Neural cell (in vitro differentiated cells): ENCODE results near the gene GNG4. TPM values are rescaled to one million over a fixed set of nuclear protein-coding genes. Genes with fewer than 3 reads are reported as not detected.

Experiments used
- H2AFZ ChIP-seq: fragments of 200-600, 300-800 bp; sonication (generic), shearing (Covaris generic); 2 replicates; pipeline ENCODE4 v1.6.0; 2014; ENCODE audit warnings: low read depth, mild to moderate bottlenecking, antibody characterized with exemption, low read length, moderate library complexity
- H3F3A ChIP-seq: fragments of 200-600 bp; shearing (Covaris generic); 2 replicates; pipeline ENCODE4 v1.6.1; 2016; ENCODE audit warnings: mild to moderate bottlenecking, moderate library complexity, mixed read lengths, antibody characterized with exemption, low read length; ENCODE audit not compliant: insufficient read depth, poor library complexity, severe bottlenecking
- H3K27ac ChIP-seq: fragments of 200-600, 300-800 bp; sonication (generic), shearing (Covaris generic); 2 replicates; pipeline ENCODE4 v1.5.1; 2014; ENCODE audit warnings: mild to moderate bottlenecking, low read length, moderate library complexity
- H3K27me3 ChIP-seq: fragments of 300-800, 200-600 bp; sonication (generic), shearing (Covaris generic); 2 replicates; pipeline ENCODE4 v1.6.0; 2014; ENCODE audit warnings: mild to moderate bottlenecking, low read depth, low read length, moderate library complexity; ENCODE audit not compliant: insufficient read depth
- H3K36me3 ChIP-seq: fragments of 300-800, 200-600 bp; sonication (generic), shearing (Covaris generic); 2 replicates; pipeline ENCODE4 v1.5.1; 2014; ENCODE audit warnings: mild to moderate bottlenecking, antibody characterized with exemption, low read length, moderate library complexity; ENCODE audit not compliant: insufficient read depth
- H3K4me2 ChIP-seq: fragments of 300-800, 200-600 bp; sonication (generic), shearing (Covaris generic); 2 replicates; pipeline ENCODE4 v1.6.0; 2014; ENCODE audit warnings: mild to moderate bottlenecking, low read length
- H3K4me3 ChIP-seq: fragments of 300-800, 200-600 bp; sonication (generic), shearing (Covaris generic); 2 replicates; pipeline ENCODE4 v1.5.1; 2014; ENCODE audit warnings: mild to moderate bottlenecking, low read length, moderate library complexity
- H3K79me2 ChIP-seq: fragments of 200-600 bp; shearing (Covaris generic); replicated peaks from 2 replicates; pipeline ENCODE4 v1.6.0; 2014; ENCODE audit warnings: mild to moderate bottlenecking, low read length, moderate library complexity; ENCODE audit not compliant: insufficient read depth
- H3K9ac ChIP-seq: fragments of 300-800, 200-600 bp; sonication (generic), shearing (Covaris generic); 2 replicates; pipeline ENCODE4 v1.6.1; 2016; ENCODE audit warnings: mild to moderate bottlenecking, low read length, mixed read lengths
- H3K9me2 ChIP-seq: fragments of 200-600 bp; shearing (Covaris generic); 2 replicates; pipeline ENCODE4 v1.6.1; 2016; ENCODE audit warnings: mild to moderate bottlenecking, low read length, mixed read lengths; ENCODE audit not compliant: insufficient read depth
- H3K9me3 ChIP-seq: fragments of 200-600, 300-800 bp; sonication (generic), shearing (Covaris generic); 2 replicates; pipeline ENCODE4 v1.6.1; 2016; ENCODE audit warnings: mild to moderate bottlenecking, mixed run types, low read length, moderate library complexity, mixed read lengths
- H4K20me1 ChIP-seq: fragments of 200-600 bp; shearing (Covaris generic); 2 replicates; pipeline ENCODE4 v1.6.1; 2016; ENCODE audit warnings: mild to moderate bottlenecking, mixed run types; ENCODE audit not compliant: insufficient read depth
- CTCF ChIP-seq: fragments of 450-650 bp; IDR thresholded peaks from 2 replicates; pipeline ENCODE4 v1.5.1; 2014; ENCODE audit warnings: antibody characterized with exemption, mild to moderate bottlenecking, moderate library complexity; ENCODE audit not compliant: poor library complexity, severe bottlenecking
- EP300 ChIP-seq: fragments of 450-650 bp; conservative IDR thresholded peaks from 2 replicates; pipeline ENCODE4 v1.6.1; 2014; ENCODE audit warnings: antibody characterized with exemption, mild to moderate bottlenecking, moderate library complexity; ENCODE audit not compliant: poor library complexity, severe bottlenecking
- MXI1 ChIP-seq: fragments of 450-650 bp; conservative IDR thresholded peaks from 2 replicates; pipeline ENCODE4 v1.6.1; 2014; ENCODE audit warnings: antibody characterized with exemption, mild to moderate bottlenecking; ENCODE audit not compliant: poor library complexity, severe bottlenecking
- POLR2AphosphoS5 ChIP-seq: IDR thresholded peaks from 2 replicates; pipeline ENCODE4 v1.6.1; 2012
- RAD21 ChIP-seq: fragments of 450-650 bp; conservative IDR thresholded peaks from 2 replicates; pipeline ENCODE4 v1.6.1; 2014; ENCODE audit warnings: antibody characterized with exemption, mild to moderate bottlenecking, moderate library complexity
- REST ChIP-seq: IDR thresholded peaks from 2 replicates; pipeline ENCODE4 v1.6.1; 2012; ENCODE audit warnings: borderline replicate concordance
- SMC3 ChIP-seq: fragments of 450-650 bp; conservative IDR thresholded peaks from 2 replicates; pipeline ENCODE4 v1.6.1; 2014; ENCODE audit warnings: antibody characterized with exemption, mild to moderate bottlenecking, moderate library complexity; ENCODE audit not compliant: poor library complexity
- polyA plus RNA-seq: library from polyadenylated mRNA; depleted of rRNA; stranded (reverse); fragments of >200 nt; gene quantifications from 2 replicates; pipeline ENCODE4 v1.2.3, GENCODE V29; 2014

GNG4 gene
- polyA plus RNA-seq, 1 donor from 2014 or later, result 63.2 TPM

GRCh38 chr1:235511470-235512240, 137.9 kb downstream of the GNG4 start:
- no peaks in the 10 kb centered on the region for H4K20me1 ChIP-seq
- no peak overlapping the region for H3K4me2 ChIP-seq
- no peaks in the 10 kb centered on the region for H3K36me3 ChIP-seq
- H3K9me3 ChIP-seq, result no peaks in the 10 kb centered on the region
- H2AFZ ChIP-seq, result no peak overlapping the region
- no peak overlapping the region for H3K4me3 ChIP-seq
- no peak overlapping the region for H3K27ac ChIP-seq
- H3F3A ChIP-seq, result no peaks in the 10 kb centered on the region
- no peaks in the 10 kb centered on the region for H3K27me3 ChIP-seq
- no peaks in the 10 kb centered on the region for H3K79me2 ChIP-seq
- H3K9ac ChIP-seq, result no peak overlapping the region
- TF ChIP-seq REST, result no peak
- peak; percentile 31 for TF ChIP-seq CTCF
- TF ChIP-seq RAD21, result no peak
- TF ChIP-seq SMC3, result no peak
- TF ChIP-seq MXI1, result no peak
- no peak for TF ChIP-seq POLR2AphosphoS5
- H3K9me2 ChIP-seq, result no peaks in the 10 kb centered on the region

GRCh38 chr1:235510823-235511222, 138.8 kb downstream of the GNG4 start:
- Histone ChIP-seq H3K4me2 (no peak overlapping the region), H4K20me1 (no peaks in the 10 kb centered on the region), H3K9me3 (no peaks in the 10 kb centered on the region), H3K9me2 (no peaks in the 10 kb centered on the region), H3K4me3 (no peak overlapping the region), H3K27me3 (no peaks in the 10 kb centered on the region), H2AFZ (no peak overlapping the region), H3K79me2 (no peaks in the 10 kb centered on the region), H3K9ac (no peak overlapping the region), H3K36me3 (no peaks in the 10 kb centered on the region), H3K27ac (peak overlapping the region; percentile 14), H3F3A (peaks cover 2% of the 10 kb centered on the region)
- TF ChIP-seq EP300 (peak; percentile 58), CTCF (no peak)
